ENCODE measurements around the gene WDR76.

WDR76 gene

GRCh38 chr15:43886558-43886957 is 59.8 kb downstream of the WDR76 start:
- Histone ChIP-seq H3F3A (ENCODE audit: insufficient read depth) (0 out of 2 replicates have a peak, but pooled peaks cover 8% of the 10 kb centered on the region), H3K9me3 (ENCODE audit: insufficient read depth, low read length) (no peaks in the 10 kb centered on the region), H3K9ac (ENCODE audit: low read length) (no peak overlapping the region), H3K4me3 (ENCODE audit: insufficient read depth, low read length, poor library complexity, severe bottlenecking) (no peak overlapping the region), H3K4me2 (ENCODE audit: low read depth, low read length, poor library complexity, severe bottlenecking) (no peak overlapping the region), H4K20me1 (ENCODE audit: low read depth, low read length) (no peaks in the 10 kb centered on the region), H2AFZ (ENCODE audit: low read depth, low read length, severe bottlenecking) (no peak overlapping the region), H3K36me3 (ENCODE audit: low read length) (0 out of 2 replicates have a peak, but pooled peaks cover 3% of the 10 kb centered on the region), H3K9me2 (replicated peaks; ENCODE audit: insufficient read depth, low read length) (no peaks in the 10 kb centered on the region), H3K79me2 (ENCODE audit: insufficient read depth, low read length) (no peaks in the 10 kb centered on the region), H3K27me3 (ENCODE audit: low read length) (no peaks in the 10 kb centered on the region), H3K27ac (ENCODE audit: low read depth, low read length) (no peak overlapping the region)
- no peak for TF ChIP-seq CTCF (IDR thresholded peaks at IDR 0.05; ENCODE audit: insufficient read depth, low read length, poor library complexity, severe bottlenecking)

DNA sequence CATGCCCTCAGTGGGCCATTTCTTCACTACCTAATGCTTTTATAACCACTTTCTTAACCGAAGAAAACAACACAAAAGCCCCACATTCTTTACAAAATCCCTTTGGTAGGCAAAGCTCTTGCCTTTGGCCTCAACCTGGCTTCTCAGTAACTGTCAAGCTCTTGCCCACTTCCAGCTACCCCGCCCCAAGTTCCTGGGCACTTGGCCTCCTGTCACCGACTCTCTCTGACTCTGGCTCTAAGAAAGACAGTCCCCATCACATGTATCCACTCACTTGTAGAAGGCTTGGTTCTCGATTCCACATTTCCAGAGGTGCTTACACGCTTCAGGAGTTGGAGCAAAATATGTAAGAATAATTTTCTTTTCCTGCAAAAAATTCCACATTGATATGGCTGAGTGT is 61.1 kb downstream of the WDR76 start:
- Histone ChIP-seq H3K27ac (ENCODE audit: low read depth, low read length) (no peak overlapping the region), H3K36me3 (ENCODE audit: low read length) (no peaks in the 10 kb centered on the region), H3F3A (ENCODE audit: insufficient read depth) (0 out of 2 replicates have a peak, but pooled peaks cover 8% of the 10 kb centered on the region), H3K4me3 (ENCODE audit: insufficient read depth, low read length, poor library complexity, severe bottlenecking) (no peak overlapping the region), H3K27me3 (ENCODE audit: low read length) (no peaks in the 10 kb centered on the region), H3K4me2 (ENCODE audit: low read depth, low read length, poor library complexity, severe bottlenecking) (no peak overlapping the region), H2AFZ (ENCODE audit: low read depth, low read length, severe bottlenecking) (no peak overlapping the region), H3K9me2 (replicated peaks; ENCODE audit: insufficient read depth, low read length) (no peaks in the 10 kb centered on the region), H3K9me3 (ENCODE audit: insufficient read depth, low read length) (no peaks in the 10 kb centered on the region), H3K9ac (ENCODE audit: low read length) (no peak overlapping the region), H3K79me2 (ENCODE audit: insufficient read depth, low read length) (no peaks in the 10 kb centered on the region), H4K20me1 (ENCODE audit: low read depth, low read length) (no peaks in the 10 kb centered on the region)
- no peak for TF ChIP-seq EZH2phosphoT487 (conservative IDR thresholded peaks at IDR 0.05; ENCODE audit: low read length)
- no peak for TF ChIP-seq CTCF (IDR thresholded peaks at IDR 0.05; ENCODE audit: insufficient read depth, low read length, poor library complexity, severe bottlenecking)

DNA sequence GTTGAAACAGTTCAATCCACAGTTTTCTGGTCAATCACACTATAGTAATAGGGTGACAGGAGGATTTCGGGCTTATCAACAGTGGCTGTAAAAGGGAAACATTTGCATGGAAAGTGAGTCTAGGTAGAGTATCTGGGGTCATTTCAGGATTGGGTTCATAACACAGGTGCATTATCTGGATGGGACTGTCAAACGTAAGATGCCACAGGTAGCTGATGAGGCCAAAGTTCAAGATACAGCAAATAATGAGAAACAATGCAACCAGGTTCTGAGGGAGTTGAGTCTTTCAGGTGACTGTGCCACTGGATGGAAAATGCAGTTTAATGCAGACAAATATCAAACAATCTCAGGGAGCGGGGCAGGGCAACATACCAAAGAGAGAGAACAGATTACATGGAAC is 62.2 kb downstream of the WDR76 start:
- no peak overlapping the region for H2AFZ ChIP-seq (ENCODE audit: low read depth, low read length, severe bottlenecking)
- H3K36me3 ChIP-seq (ENCODE audit: low read length), result no peaks in the 10 kb centered on the region
- no peaks in the 10 kb centered on the region for H3K27me3 ChIP-seq (ENCODE audit: low read length)
- no peaks in the 10 kb centered on the region for H3K9me2 ChIP-seq (replicated peaks; ENCODE audit: insufficient read depth, low read length)
- no peak overlapping the region for H3K4me3 ChIP-seq (ENCODE audit: insufficient read depth, low read length, poor library complexity, severe bottlenecking)
- H3K4me2 ChIP-seq (ENCODE audit: low read depth, low read length, poor library complexity, severe bottlenecking), result no peak overlapping the region
- 0 out of 2 replicates have a peak, but pooled peaks cover 8% of the 10 kb centered on the region for H3F3A ChIP-seq (ENCODE audit: insufficient read depth)
- H3K27ac ChIP-seq (ENCODE audit: low read depth, low read length), result no peak overlapping the region
- no peak for TF ChIP-seq EZH2phosphoT487 (conservative IDR thresholded peaks at IDR 0.05; ENCODE audit: low read length)
- TF ChIP-seq CTCF (IDR thresholded peaks at IDR 0.05; ENCODE audit: insufficient read depth, low read length, poor library complexity, severe bottlenecking), result no peak
- H3K9ac ChIP-seq (ENCODE audit: low read length), result no peak overlapping the region
- no peaks in the 10 kb centered on the region for H3K9me3 ChIP-seq (ENCODE audit: insufficient read depth, low read length)
- no peaks in the 10 kb centered on the region for H4K20me1 ChIP-seq (ENCODE audit: low read depth, low read length)
- no peaks in the 10 kb centered on the region for H3K79me2 ChIP-seq (ENCODE audit: insufficient read depth, low read length)
